Measurements from ENCODE around the gene MTCL3.
A peak's percentile ranks its signal among the peaks of the same experiment; 100 is the strongest.

The MTCL3 gene

DNA sequence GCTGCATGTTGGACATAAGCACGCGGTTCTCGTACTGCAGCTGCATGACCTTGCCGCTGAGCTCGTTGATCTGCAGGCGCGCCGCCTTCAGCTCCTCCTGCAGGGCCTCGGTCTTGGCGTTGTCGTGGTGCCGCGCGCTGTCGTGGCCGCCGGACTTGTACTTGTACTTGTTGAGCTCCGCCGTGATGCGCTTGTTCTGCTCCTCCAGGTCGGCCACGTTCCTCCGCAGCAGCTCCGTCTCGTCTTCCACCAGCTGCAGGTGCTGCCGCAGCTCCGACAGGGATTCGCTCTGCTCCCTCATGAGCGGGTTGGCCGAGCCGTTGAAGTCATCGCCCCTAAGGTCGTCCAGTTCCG is 43.3 kb downstream of the MTCL3 start:
- no peaks in the 10 kb centered on the region for H3K9me3 Mint-ChIP-seq
- Histone ChIP-seq H4K91ac (ENCODE audit: insufficient read length, low read depth, low read length) (no peak overlapping the region), H3K79me1 (ENCODE audit: insufficient read depth, low read depth, low read length, poor library complexity, severe bottlenecking) (no peaks in the 10 kb centered on the region), H3K56ac (ENCODE audit: insufficient read length, low read depth, low read length) (no peak overlapping the region), H3K27ac (ENCODE audit: insufficient read length, low read depth, low read length) (no peak overlapping the region), H2BK5ac (ENCODE audit: insufficient read length, low read length) (no peak overlapping the region), H3T11ph (ENCODE audit: low read length) (no peak overlapping the region), H2BK12ac (ENCODE audit: insufficient read length, low read depth, low read length) (no peak overlapping the region), H4K5ac (ENCODE audit: insufficient read length, low read depth, low read length) (no peak overlapping the region), H3K4me1 (ENCODE audit: insufficient read depth, low read length) (peaks cover 2% of the 10 kb centered on the region), H3K27me3 (ENCODE audit: insufficient read depth, low read length) (no peaks in the 10 kb centered on the region), H2BK120ac (ENCODE audit: low read depth, low read length, poor library complexity, severe bottlenecking) (no peak overlapping the region), H2BK15ac (ENCODE audit: low read depth, low read length) (peak overlapping the region; percentile 14; the same call in 1 of the 2 replicates), H4K8ac (replicated peaks; ENCODE audit: insufficient read length, low read depth, low read length) (no peak overlapping the region), H3K14ac (ENCODE audit: insufficient read depth, low read length) (no peak overlapping the region; the same call in 1 of the 2 replicates), H3K4me2 (ENCODE audit: insufficient read depth, insufficient read length, low read length) (no peak overlapping the region), H2AFZ (ENCODE audit: low read length) (no peak overlapping the region), H2BK20ac (ENCODE audit: low read depth, low read length, poor library complexity, severe bottlenecking) (no peak overlapping the region), H2AK5ac (ENCODE audit: insufficient read length, low read length) (no peak overlapping the region), H4K20me1 (ENCODE audit: control insufficient read depth, insufficient read depth, insufficient read length) (no peaks in the 10 kb centered on the region), H3K9me3 (ENCODE audit: control insufficient read depth, low read depth, low read length) (no peaks in the 10 kb centered on the region), H3K4ac (ENCODE audit: low read depth, low read length) (no peak overlapping the region), H3K18ac (ENCODE audit: insufficient read length, low read depth, low read length) (no peak overlapping the region), H3K23ac (ENCODE audit: insufficient read length, low read depth, low read length) (no peak overlapping the region), H3K23me2 (ENCODE audit: insufficient read length, low read depth, low read length, poor library complexity, severe bottlenecking) (no peaks in the 10 kb centered on the region), H3K79me2 (ENCODE audit: insufficient read depth, low read length) (no peaks in the 10 kb centered on the region), H3K9ac (ENCODE audit: extremely low read depth, insufficient read length, low read length) (no peak overlapping the region)
- H3K27me3 Mint-ChIP-seq (ENCODE audit: low read depth), result no peaks in the 10 kb centered on the region
- no peak for TF ChIP-seq CTCF (conservative IDR thresholded peaks at IDR 0.05)
- H3K4me3 Mint-ChIP-seq, result no peak overlapping the region
- peaks cover 7% of the 10 kb centered on the region in 2 experiments; a peak in 2 of 4 replicates for H3K4me1 Mint-ChIP-seq
- DNase-seq, result peak; percentile 30
- peak overlapping the region; percentile 37 to 82 (median 70); a peak in 4 of 7 replicates for H3K27ac Mint-ChIP-seq
- peaks cover 30 to 62% (median 48%) of the 10 kb centered on the region in 3 experiments for H3K36me3 Mint-ChIP-seq (ENCODE audit: insufficient read depth in 1 of 3, low read depth in 3 of 3)
- WGBS (ENCODE audit: extremely low coverage, insufficient read length, low lambda C conversion rate), result no CpG with 5 or more reads among the region's 34 CpGs

Measured in H9 (cell line).